Measurements from ENCODE around the gene NOXA1. TPM values are rescaled to one million over a fixed set of nuclear protein-coding genes. Genes with fewer than 3 reads are reported as not detected.
A peak's percentile ranks its signal among the peaks of the same experiment; 100 is the strongest.

The NOXA1 gene
- total and polyA plus RNA-seq, 9 of the 15 experiments (the other 6 are each of a cell fraction or from before 2014, with no cell fraction given), result 0.07 to 1.2 (median 0.20) TPM; not detected in 4

DNA sequence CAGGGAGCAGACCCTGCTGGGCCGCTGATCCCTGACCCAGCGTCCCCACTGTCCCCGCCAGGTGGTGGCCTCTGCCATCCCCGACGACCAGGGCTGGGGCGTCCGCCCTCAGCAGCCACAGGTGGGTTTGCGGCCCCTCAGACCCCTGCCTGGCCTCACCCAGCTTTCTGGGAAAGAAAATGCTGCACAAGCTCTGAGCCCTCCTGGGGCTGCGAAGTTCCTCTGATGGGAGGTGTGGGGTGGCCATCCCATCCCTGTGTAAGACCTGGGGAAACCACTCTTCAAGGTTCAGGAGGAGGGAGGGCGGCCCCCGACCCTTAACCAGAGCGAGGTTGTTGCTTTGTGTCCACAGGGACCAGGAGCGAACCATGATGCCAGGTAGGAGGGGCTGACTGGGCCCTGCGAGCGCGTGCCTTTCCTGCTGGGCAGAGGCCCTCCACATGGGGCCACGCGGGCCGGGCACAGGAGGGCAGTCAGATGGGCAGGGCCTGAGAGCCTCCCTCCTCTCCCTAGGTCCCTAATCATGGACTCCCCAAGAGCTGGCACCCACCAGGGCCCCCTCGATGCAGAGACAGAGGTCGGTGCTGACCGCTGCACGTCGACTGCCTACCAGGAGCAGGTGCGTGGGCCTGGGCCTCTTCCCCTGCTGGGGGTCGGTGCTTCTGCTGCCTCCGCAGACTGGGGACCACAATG is 7.7 kb downstream of the NOXA1 start:
- whole genome bisulfite sequencing (ENCODE audit: insufficient coverage, low coverage, missing lambda C conversion rate), result 52% methylated on average over 27 of the region's 27 CpGs
- no peaks in the 10 kb centered on the region for H3K79me2 ChIP-seq (ENCODE audit: control insufficient read depth, insufficient read depth, low read length)
- in situ Hi-C loops (cut with MboI), result no loop called here
- no peaks in the 10 kb centered on the region for H3K9me3 ChIP-seq (replicated peaks; ENCODE audit: control insufficient read depth, insufficient read depth, low read depth, low read length)
- H3K27me3 ChIP-seq (ENCODE audit: control insufficient read depth in 2 of 2, insufficient read depth in 2 of 2, low read length in 2 of 2), result no peaks in the 10 kb centered on the region
- intact Hi-C loops (cut with micrococcal nuclease), result no loop called here
- no peak for TF ChIP-seq SMARCB1 (IDR thresholded peaks at IDR 0.05; ENCODE audit: insufficient read length, low read depth)
- no peak for TF ChIP-seq GTF2F1 (IDR thresholded peaks at IDR 0.05; ENCODE audit: low read depth, low read length)
- TF ChIP-seq, protein P1, sequence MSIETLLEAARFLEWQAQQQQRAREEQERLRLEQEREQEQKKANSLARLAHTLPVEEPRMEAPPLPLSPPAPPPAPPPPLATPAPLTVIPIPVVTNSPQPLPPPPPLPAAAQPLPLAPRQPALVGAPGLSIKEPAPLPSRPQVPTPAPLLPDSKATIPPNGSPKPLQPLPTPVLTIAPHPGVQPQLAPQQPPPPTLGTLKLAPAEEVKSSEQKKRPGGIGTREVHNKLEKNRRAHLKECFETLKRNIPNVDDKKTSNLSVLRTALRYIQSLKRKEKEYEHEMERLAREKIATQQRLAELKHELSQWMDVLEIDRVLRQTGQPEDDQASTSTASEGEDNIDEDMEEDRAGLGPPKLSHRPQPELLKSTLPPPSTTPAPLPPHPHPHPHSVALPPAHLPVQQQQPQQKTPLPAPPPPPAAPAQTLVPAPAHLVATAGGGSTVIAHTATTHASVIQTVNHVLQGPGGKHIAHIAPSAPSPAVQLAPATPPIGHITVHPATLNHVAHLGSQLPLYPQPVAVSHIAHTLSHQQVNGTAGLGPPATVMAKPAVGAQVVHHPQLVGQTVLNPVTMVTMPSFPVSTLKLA (conservative IDR thresholded peaks at IDR 0.05), result no peak
- no peak for TF ChIP-seq DPF2 (IDR thresholded peaks at IDR 0.05)
- no peak for TF ChIP-seq MCM7 (IDR thresholded peaks at IDR 0.05)
- TF ChIP-seq POLR3A (IDR thresholded peaks at IDR 0.05; ENCODE audit: borderline replicate concordance, extremely low read depth, insufficient read depth, insufficient read length), result no peak
- TF ChIP-seq ZNF174 (CRISPR knock-in tag; IDR thresholded peaks at IDR 0.05), result no peak
- no peak for TF ChIP-seq FIP1L1 (IDR thresholded peaks at IDR 0.05; ENCODE audit: low read depth, low read length, poor library complexity, severe bottlenecking)
- FAIRE-seq, result no peak
- ChIA-PET POLR2A (interaction anchor here (0.6 to 1.2 kb wide), 3 partner anchors 10 to 111 kb away, joined by 3 read pairs; partner anchors contain the start of gene ENTPD8), CTCF (ENCODE audit: low intra/inter-chr PET ratio) (no interaction called here)
- no peak for ATAC-seq
- peak overlapping the region in 1 of 2 experiments; percentile 55; a peak in 2 of 4 replicates for H3K9ac ChIP-seq (ENCODE audit: insufficient read depth in 1 of 2, low read depth in 2 of 2, low read length in 2 of 2)
- no peak overlapping the region; the same call in 1 of the 2 replicates for H2AFZ ChIP-seq (ENCODE audit: low read depth, low read length)
- no peak for DNase-seq (ENCODE audit: extremely low read depth in 1 of 4, low spot score in 3 of 4)
- H3K4me2 ChIP-seq (ENCODE audit: insufficient read depth, low read length), result peak overlapping the region; percentile 81; the same call in 1 of the 2 replicates
- H4K20me1 ChIP-seq (replicated peaks; ENCODE audit: control insufficient read depth, insufficient read depth, low read length), result no peaks in the 10 kb centered on the region
- BruUV-seq (replicated peaks), result no TSS peak
- no peak overlapping the region for H3K27ac ChIP-seq (ENCODE audit: extremely low read depth, low read depth, low read length)
- no peaks in the 10 kb centered on the region for H3K36me3 ChIP-seq (ENCODE audit: control insufficient read depth, insufficient read depth, low read length)
- no peak overlapping the region for H3K4me3 ChIP-seq
- peaks cover 11 to 84% of the 10 kb centered on the region in 2 experiments for H3K4me1 ChIP-seq (replicated peaks in 1 of 2; ENCODE audit: control insufficient read depth in 2 of 2, insufficient read depth in 2 of 2, low read length in 2 of 2)
- H3K9me1 ChIP-seq (ENCODE audit: control insufficient read depth, insufficient read depth, low read length), result no peaks in the 10 kb centered on the region
